Astrocyte (in vitro differentiated cells and primary cell): Measurements from ENCODE around the gene CSRNP2. TPM values are rescaled to one million over a fixed set of nuclear protein-coding genes. Genes with fewer than 3 reads are reported as not detected.

ENCODE experiments used
- DNase-seq: peaks from one replicate; pipeline ENCODE4 v3.0.0-alpha.2; 2010; ENCODE audit warnings: low read depth
- FAIRE-seq: peaks from 2 replicates; lab custom pipeline; 2011; peaks lifted over from hg19 to GRCh38; lab: Jason Lieb, UNC
- H2AFZ ChIP-seq: 2 replicates; pipeline ENCODE4 v1.6.0; 2012; ENCODE audit warnings: low read depth, low read length, inconsistent platforms
- H3K27ac ChIP-seq: 2 replicates; pipeline ENCODE4 v1.5.1; 2011; ENCODE audit warnings: low read depth, low read length, inconsistent platforms
- H3K27me3 ChIP-seq: 2 replicates; pipeline ENCODE4 v1.6.0; 2011; ENCODE audit warnings: low read length, inconsistent platforms; ENCODE audit not compliant: insufficient read depth
- H3K36me3 ChIP-seq: 2 replicates; pipeline ENCODE4 v1.5.1; 2011; ENCODE audit warnings: low read length, inconsistent platforms; ENCODE audit not compliant: insufficient read depth
- H3K4me1 ChIP-seq: 2 replicates; pipeline ENCODE4 v1.5.1; 2011; ENCODE audit warnings: low read length, inconsistent platforms; ENCODE audit not compliant: insufficient read depth
- H3K4me2 ChIP-seq: 2 replicates; pipeline ENCODE4 v1.6.0; 2012; ENCODE audit warnings: low read length, inconsistent platforms
- H3K4me3 ChIP-seq: 2 replicates; pipeline ENCODE4 v1.5.1; 2011; ENCODE audit warnings: low read depth, mild to moderate bottlenecking, low read length, inconsistent platforms; ENCODE audit not compliant: insufficient read depth
- H3K79me2 ChIP-seq: 2 replicates; pipeline ENCODE4 v1.6.0; 2012; ENCODE audit warnings: mild to moderate bottlenecking, low read length, inconsistent platforms; ENCODE audit not compliant: insufficient read depth
- H3K9ac ChIP-seq: 2 replicates; pipeline ENCODE4 v1.6.0; 2012; ENCODE audit warnings: mild to moderate bottlenecking, low read length, inconsistent platforms
- H3K9me3 ChIP-seq: 2 replicates; pipeline ENCODE4 v1.5.1; 2012; ENCODE audit warnings: low read depth, mild to moderate bottlenecking, low read length, inconsistent platforms; ENCODE audit not compliant: insufficient read depth
- H4K20me1 ChIP-seq: 2 replicates; pipeline ENCODE4 v1.6.0; 2012; ENCODE audit warnings: low read length, inconsistent platforms; ENCODE audit not compliant: insufficient read depth
- H3K27ac Mint-ChIP-seq: one replicate; pipeline ENCODE4 v1.8.0; 2021; ENCODE audit warnings: mild to moderate bottlenecking, mixed read lengths; ENCODE audit not compliant: unreplicated experiment
- H3K27me3 Mint-ChIP-seq: one replicate; pipeline ENCODE4 v1.8.0; 2021; ENCODE audit warnings: low read depth, mixed read lengths; ENCODE audit not compliant: unreplicated experiment
- H3K36me3 Mint-ChIP-seq: one replicate; pipeline ENCODE4 v1.8.0; 2021; ENCODE audit warnings: low read depth, mixed read lengths; ENCODE audit not compliant: unreplicated experiment
- H3K4me1 Mint-ChIP-seq: one replicate; pipeline ENCODE4 v1.8.0; 2021; ENCODE audit warnings: low read depth, mixed read lengths; ENCODE audit not compliant: unreplicated experiment
- H3K4me3 Mint-ChIP-seq: one replicate; pipeline ENCODE4 v1.8.0; 2021; ENCODE audit warnings: mild to moderate bottlenecking, moderate library complexity, mixed read lengths; ENCODE audit not compliant: unreplicated experiment
- H3K9me3 Mint-ChIP-seq: one replicate; pipeline ENCODE4 v1.8.0; 2021; ENCODE audit warnings: mild to moderate bottlenecking, mixed read lengths; ENCODE audit not compliant: unreplicated experiment
- CTCF ChIP-seq: IDR thresholded peaks from 2 replicates; pipeline ENCODE4 v1.5.1; 2011; ENCODE audit warnings: low read depth, mild to moderate bottlenecking, inconsistent platforms, low read length, moderate library complexity; ENCODE audit not compliant: insufficient read depth
- EZH2 ChIP-seq: IDR thresholded peaks from 2 replicates; pipeline ENCODE4 v1.6.1; 2012; ENCODE audit warnings: mild to moderate bottlenecking, low read length, inconsistent platforms; ENCODE audit not compliant: insufficient read depth
- total RNA-seq: library from RNA; stranded (reverse); gene quantifications from 2 replicates; pipeline ENCODE4 v1.2.1, GENCODE V29; 2021

CSRNP2 gene
- total RNA-seq, 1 donor from 2014 or later = 61.6 TPM

GRCh38 chr12:51048661-51049251 lies 34.6 kb downstream of the CSRNP2 start:
- FAIRE-seq (no peak), DNase-seq (no peak)
- no peaks in the 10 kb centered on the region for H3K9me3 Mint-ChIP-seq
- peak overlapping the region; percentile 98 for H2AFZ ChIP-seq
- H3K36me3 Mint-ChIP-seq = peaks cover 2% of the 10 kb centered on the region
- H3K27ac Mint-ChIP-seq = peak overlapping the region; percentile 67
- peak overlapping the region; percentile 89 for H3K9ac ChIP-seq
- peak overlapping the region; percentile 95 for H3K4me3 Mint-ChIP-seq
- H3K4me1 Mint-ChIP-seq = peaks cover 8% of the 10 kb centered on the region
- TF ChIP-seq CTCF (no peak), EZH2 (no peak)
- peaks cover 9% of the 10 kb centered on the region for H3K4me1 ChIP-seq
- H3K27me3 Mint-ChIP-seq = no peaks in the 10 kb centered on the region
- peaks cover 20% of the 10 kb centered on the region for H3K79me2 ChIP-seq
- peaks cover 2% of the 10 kb centered on the region for H3K36me3 ChIP-seq
- H3K4me2 ChIP-seq = peak overlapping the region; percentile 92
- H4K20me1 ChIP-seq = no peaks in the 10 kb centered on the region
- peak overlapping the region; percentile 90 for H3K4me3 ChIP-seq
- no peaks in the 10 kb centered on the region for H3K9me3 ChIP-seq
- H3K27ac ChIP-seq = peak overlapping the region; percentile 84
- no peaks in the 10 kb centered on the region for H3K27me3 ChIP-seq

- Histone ChIP-seq H3K9me3 (no peaks in the 10 kb centered on the region), H3K9ac (peak within 1 kb of the TSS; percentile 89), H3K4me2 (peak within 1 kb of the TSS; percentile 92), H2AFZ (peak within 1 kb of the TSS; percentile 98), H4K20me1 (no peaks in the 10 kb centered on the region), H3K4me3 (peak within 1 kb of the TSS; percentile 90), H3K4me1 (peaks cover 9% of the 10 kb centered on the region), H3K79me2 (peaks cover 20% of the 10 kb centered on the region), H3K27ac (peak within 1 kb of the TSS; percentile 84), H3K36me3 (no peaks in the 10 kb centered on the region), H3K27me3 (no peaks in the 10 kb centered on the region)
- DNase-seq (peak; percentile 97), FAIRE-seq (peak; percentile 39)
- Mint-ChIP-seq H3K27ac (peak within 1 kb of the TSS; percentile 67), H3K4me3 (peak within 1 kb of the TSS; percentile 95), H3K4me1 (peaks cover 8% of the 10 kb centered on the region), H3K27me3 (no peaks in the 10 kb centered on the region), H3K36me3 (peaks cover 2% of the 10 kb centered on the region), H3K9me3 (no peaks in the 10 kb centered on the region)
- TF ChIP-seq CTCF = peak; percentile 74
- TF ChIP-seq EZH2 = no peak
Measured at GRCh38 chr12:51047655-51048540, 35.5 kb downstream of the CSRNP2 start, which contains the start of gene LETMD1. Gene LETMD1, plus strand, starts transcription at chr12:51048327. Its CDS starts 30 bp downstream, at chr12:51048357.
